Parathyroid adenoma (tissue), 2 donors: ENCODE data around the gene FBXO21.
"Not testable (repeated sequence)": the region's sequence is repeated elsewhere in the genome, so short reads cannot be mapped to it uniquely, and the experiment has no call there.

Experiments
- H2AFZ ChIP-seq: fragments of 300-600 bp; sonication (generic); one replicate; pipeline ENCODE4 v1.7.0; 2017; ENCODE audit warnings: antibody characterized with exemption, mild to moderate bottlenecking
- H3K27ac ChIP-seq: fragments of 300-600 bp; sonication (generic); one replicate; pipeline ENCODE4 v1.7.0; 2017
- H3K27me3 ChIP-seq: fragments of 300-600 bp; sonication (generic); one replicate; pipeline ENCODE4 v1.7.0; 2017; ENCODE audit warnings: low read length; ENCODE audit not compliant: control insufficient read depth, insufficient read depth
- H3K36me3 ChIP-seq: fragments of 300-600 bp; sonication (generic); one replicate; pipeline ENCODE4 v1.7.0; 2017; ENCODE audit warnings: low read length; ENCODE audit not compliant: control insufficient read depth, insufficient read depth
- H3K4me1 ChIP-seq: fragments of 300-600 bp; sonication (generic); one replicate; pipeline ENCODE4 v1.7.0; 2017; ENCODE audit warnings: control low read depth
- H3K4me2 ChIP-seq: fragments of 300-600 bp; sonication (generic); one replicate; pipeline ENCODE4 v1.7.0; 2017; ENCODE audit warnings: low read length
- H3K4me3 ChIP-seq: fragments of 300-600 bp; sonication (generic); one replicate; pipeline ENCODE4 v1.7.0; 2017; ENCODE audit warnings: low read depth, low read length
- H3K79me2 ChIP-seq: fragments of 300-600 bp; sonication (generic); one replicate; pipeline ENCODE4 v1.7.0; 2017; ENCODE audit warnings: control low read depth
- H3K9ac ChIP-seq: fragments of 300-600 bp; sonication (generic); one replicate; pipeline ENCODE4 v1.7.0; 2017; ENCODE audit warnings: mild to moderate bottlenecking
- H3K9me3 ChIP-seq: fragments of 300-600 bp; sonication (generic); one replicate; pipeline ENCODE4 v1.7.0; 2017; ENCODE audit warnings: low read length; ENCODE audit not compliant: control insufficient read depth
- TF ChIP-seq, protein P1 (sequence below): fragments of 300-600 bp; sonication (generic); IDR thresholded peaks from one replicate; pipeline ENCODE4 v1.7.0; 2017; ENCODE audit warnings: antibody characterized with exemption, mild to moderate bottlenecking
- donor health status: primary hyperparathyroidism.

Gene FBXO21

DNA sequence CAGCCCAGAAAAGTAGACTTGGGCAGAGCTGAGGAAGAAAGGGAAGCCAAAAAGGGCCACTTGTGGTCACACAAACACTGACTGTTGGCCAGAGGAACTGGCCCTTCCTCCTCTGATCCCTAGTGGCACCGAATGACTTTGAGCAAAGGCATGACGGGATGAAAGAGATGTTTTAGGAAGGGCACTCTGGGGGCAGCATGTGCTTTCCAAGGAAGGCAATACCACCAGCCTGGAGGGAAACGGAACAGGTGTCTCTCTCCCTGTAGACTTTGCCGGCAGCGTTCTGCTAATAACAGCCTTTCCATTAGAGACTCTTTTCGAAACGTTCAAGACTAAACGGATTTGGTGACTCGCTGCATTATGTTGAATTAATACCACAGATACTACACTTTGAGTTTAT, 12.3 kb upstream of the FBXO21 start:
- no peak overlapping the region for H3K9ac ChIP-seq
- H2AFZ ChIP-seq = no peak overlapping the region
- H3K27ac ChIP-seq = no peak overlapping the region
- no peak overlapping the region for H3K4me3 ChIP-seq
- no peak overlapping the region for H3K4me2 ChIP-seq
- no peaks in the 10 kb centered on the region for H3K9me3 ChIP-seq
- H3K4me1 ChIP-seq = no peaks in the 10 kb centered on the region
- no peaks in the 10 kb centered on the region for H3K36me3 ChIP-seq
- no peaks in the 10 kb centered on the region for H3K79me2 ChIP-seq
- TF ChIP-seq, protein P1, sequence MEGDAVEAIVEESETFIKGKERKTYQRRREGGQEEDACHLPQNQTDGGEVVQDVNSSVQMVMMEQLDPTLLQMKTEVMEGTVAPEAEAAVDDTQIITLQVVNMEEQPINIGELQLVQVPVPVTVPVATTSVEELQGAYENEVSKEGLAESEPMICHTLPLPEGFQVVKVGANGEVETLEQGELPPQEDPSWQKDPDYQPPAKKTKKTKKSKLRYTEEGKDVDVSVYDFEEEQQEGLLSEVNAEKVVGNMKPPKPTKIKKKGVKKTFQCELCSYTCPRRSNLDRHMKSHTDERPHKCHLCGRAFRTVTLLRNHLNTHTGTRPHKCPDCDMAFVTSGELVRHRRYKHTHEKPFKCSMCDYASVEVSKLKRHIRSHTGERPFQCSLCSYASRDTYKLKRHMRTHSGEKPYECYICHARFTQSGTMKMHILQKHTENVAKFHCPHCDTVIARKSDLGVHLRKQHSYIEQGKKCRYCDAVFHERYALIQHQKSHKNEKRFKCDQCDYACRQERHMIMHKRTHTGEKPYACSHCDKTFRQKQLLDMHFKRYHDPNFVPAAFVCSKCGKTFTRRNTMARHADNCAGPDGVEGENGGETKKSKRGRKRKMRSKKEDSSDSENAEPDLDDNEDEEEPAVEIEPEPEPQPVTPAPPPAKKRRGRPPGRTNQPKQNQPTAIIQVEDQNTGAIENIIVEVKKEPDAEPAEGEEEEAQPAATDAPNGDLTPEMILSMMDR = no peak
- no peaks in the 10 kb centered on the region for H3K27me3 ChIP-seq

GRCh38 chr12:117202033-117202432, 11.8 kb upstream of the FBXO21 start:
- Histone ChIP-seq H3K4me2 (no peak overlapping the region), H3K4me3 (no peak overlapping the region), H3K27me3 (no peaks in the 10 kb centered on the region), H2AFZ (no peak overlapping the region), H3K9ac (no peak overlapping the region), H3K79me2 (no peaks in the 10 kb centered on the region), H3K27ac (no peak overlapping the region), H3K9me3 (no peaks in the 10 kb centered on the region), H3K4me1 (no peaks in the 10 kb centered on the region), H3K36me3 (no peaks in the 10 kb centered on the region)
- TF ChIP-seq, protein P1 = no peak

GRCh38 chr12:117199956-117200744, 9.9 kb upstream of the FBXO21 start:
- not testable (repeated sequence) for H3K27me3 ChIP-seq

GRCh38 chr12:117196334-117196733, 6.1 kb upstream of the FBXO21 start:
- H3K27ac ChIP-seq, H3K9ac ChIP-seq, H3K36me3 ChIP-seq, H3K27me3 ChIP-seq, H3K4me3 ChIP-seq, H2AFZ ChIP-seq, H3K4me2 ChIP-seq, H3K9me3 ChIP-seq, H3K79me2 ChIP-seq, H3K4me1 ChIP-seq: not testable (repeated sequence)

More at GRCh38 chr12:117199956-117200744, 9.9 kb upstream of the FBXO21 start:
- H3K4me2 ChIP-seq, H3K79me2 ChIP-seq, H3K4me3 ChIP-seq, H2AFZ ChIP-seq, H3K36me3 ChIP-seq, H3K27ac ChIP-seq, H3K9ac ChIP-seq, H3K4me1 ChIP-seq, H3K9me3 ChIP-seq: not testable (repeated sequence)

- H3K79me2 ChIP-seq, H3K4me2 ChIP-seq, H3K9me3 ChIP-seq, H3K27ac ChIP-seq, H3K4me3 ChIP-seq, H2AFZ ChIP-seq, H3K9ac ChIP-seq, H3K27me3 ChIP-seq, H3K36me3 ChIP-seq, H3K4me1 ChIP-seq: not testable (repeated sequence)
These were observed 4.8 kb upstream of the FBXO21 start for GRCh38 chr12:117195027-117195426.

DNA sequence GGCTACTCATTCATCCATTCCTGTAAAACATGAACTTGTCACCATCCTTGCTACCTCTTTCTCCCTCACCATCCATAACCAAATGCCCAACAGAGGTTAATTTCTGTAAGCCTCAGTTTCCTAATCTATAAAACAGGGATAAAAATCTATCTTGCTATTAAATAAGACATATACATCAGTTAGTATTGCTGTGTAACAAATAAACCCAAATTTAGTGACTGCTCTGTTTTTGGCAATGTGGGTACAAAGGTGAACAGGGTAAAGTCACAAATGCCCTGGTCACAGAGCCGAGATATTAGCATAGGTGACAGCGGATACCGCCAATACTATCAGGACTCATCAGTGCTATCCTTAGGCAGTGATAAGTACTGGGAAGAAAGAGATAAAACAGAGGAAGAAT, 3.6 kb upstream of the FBXO21 start:
- H3K9me3 ChIP-seq = no peaks in the 10 kb centered on the region
- peaks cover 8% of the 10 kb centered on the region for H3K79me2 ChIP-seq
- no peak overlapping the region for H3K27ac ChIP-seq
- no peaks in the 10 kb centered on the region for H3K4me1 ChIP-seq
- H3K4me3 ChIP-seq = no peak overlapping the region
- TF ChIP-seq, protein P1 = no peak
- no peaks in the 10 kb centered on the region for H3K27me3 ChIP-seq
- no peak overlapping the region for H3K4me2 ChIP-seq
- H3K36me3 ChIP-seq = no peaks in the 10 kb centered on the region
- H2AFZ ChIP-seq = no peak overlapping the region
- H3K9ac ChIP-seq = no peak overlapping the region

DNA sequence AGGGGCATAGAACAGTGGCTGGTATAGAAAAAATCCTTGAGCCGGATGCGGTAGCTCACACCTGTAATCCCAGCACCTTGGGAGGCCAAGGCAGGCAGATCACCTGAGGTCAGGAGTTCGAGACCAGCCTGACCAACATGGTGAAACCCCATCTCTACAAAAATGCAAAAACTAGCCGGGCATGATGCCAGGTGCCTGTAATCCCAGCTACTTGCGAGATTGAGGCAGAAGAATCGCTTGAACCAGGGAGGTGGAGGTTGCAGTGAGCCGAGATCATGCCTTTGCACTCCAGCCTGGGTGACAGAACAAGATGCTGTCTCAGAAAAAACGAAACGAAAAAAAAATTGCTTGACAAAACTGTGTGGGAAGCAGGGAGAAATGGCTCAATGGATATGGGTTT, 2.3 kb upstream of the FBXO21 start:
- H3K79me2 ChIP-seq, H2AFZ ChIP-seq, H3K27ac ChIP-seq, H3K27me3 ChIP-seq, H3K9ac ChIP-seq, H3K4me3 ChIP-seq, H3K9me3 ChIP-seq, H3K4me2 ChIP-seq, H3K36me3 ChIP-seq, H3K4me1 ChIP-seq: not testable (repeated sequence)
